ENCODE data around the gene ALDH3A1. TPM values are rescaled to one million over a fixed set of nuclear protein-coding genes. Genes with fewer than 3 reads are reported as not detected.
"Not testable (repeated sequence)": the region's sequence is repeated elsewhere in the genome, so short reads cannot be mapped to it uniquely, and the experiment has no call there.

ALDH3A1 gene
- total and polyA plus RNA-seq, 5 donors from 2014 or later: 0.14 TPM; not detected in 4

GRCh38 chr17:19766016-19766415 is 17.9 kb upstream of the ALDH3A1 start:
- Histone ChIP-seq H3K4me3 (ENCODE audit: low read depth, low read length) (no peak overlapping the region), H3K27ac (ENCODE audit: insufficient read depth, low read length, poor library complexity, severe bottlenecking) (no peak overlapping the region), H3K4me1 (ENCODE audit: control insufficient read depth, insufficient read depth, low read length, poor library complexity, severe bottlenecking) (peaks cover 37% of the 10 kb centered on the region), H3K9me3 (ENCODE audit: control insufficient read depth in 2 of 2, low read length in 2 of 2) (no peaks in the 10 kb centered on the region), H3K36me3 (ENCODE audit: control insufficient read depth, insufficient read depth, low read length) (no peaks in the 10 kb centered on the region), H3K27me3 (ENCODE audit: control insufficient read depth, insufficient read depth, low read length) (no peaks in the 10 kb centered on the region)
- no peaks in the 10 kb centered on the region for H3K36me3 Mint-ChIP-seq
- H3K9me3 Mint-ChIP-seq: no peaks in the 10 kb centered on the region
- no peak overlapping the region for H3K27ac Mint-ChIP-seq
- no peak for ATAC-seq (ENCODE audit: low read depth in 2 of 2)
- H3K4me3 Mint-ChIP-seq: no peak overlapping the region
- DNase-seq: no peak
- peaks cover 4% of the 10 kb centered on the region for H3K27me3 Mint-ChIP-seq
- peaks cover 9 to 41% (median 28%) of the 10 kb centered on the region in 4 donors for H3K4me1 Mint-ChIP-seq

GRCh38 chr17:19763991-19764390 is 15.9 kb upstream of the ALDH3A1 start:
- H3K36me3 Mint-ChIP-seq; H3K9me3 Mint-ChIP-seq; DNase-seq; H3K4me3 Mint-ChIP-seq; H3K27ac Mint-ChIP-seq; H3K4me3 ChIP-seq (ENCODE audit: low read depth, low read length); H3K27ac ChIP-seq (ENCODE audit: insufficient read depth, low read length, poor library complexity, severe bottlenecking); H3K27me3 ChIP-seq (ENCODE audit: control insufficient read depth, insufficient read depth, low read length); H3K9me3 ChIP-seq (ENCODE audit: control insufficient read depth in 2 of 2, low read length in 2 of 2); H3K36me3 ChIP-seq (ENCODE audit: control insufficient read depth, insufficient read depth, low read length); ATAC-seq (ENCODE audit: low read depth in 2 of 2): not testable (repeated sequence)
- peaks cover 23% of the 10 kb centered on the region for H3K4me1 ChIP-seq (ENCODE audit: control insufficient read depth, insufficient read depth, low read length, poor library complexity, severe bottlenecking)
- Mint-ChIP-seq H3K27me3 (peaks cover 12% of the 10 kb centered on the region), H3K4me1 (peaks cover 9 to 31% (median 19%) of the 10 kb centered on the region in 4 donors)

- Histone ChIP-seq H3K9me3 (ENCODE audit: control insufficient read depth in 2 of 2, low read length in 2 of 2) (no peaks in the 10 kb centered on the region), H3K27me3 (ENCODE audit: control insufficient read depth, insufficient read depth, low read length) (no peaks in the 10 kb centered on the region), H3K36me3 (ENCODE audit: control insufficient read depth, insufficient read depth, low read length) (no peaks in the 10 kb centered on the region), H3K4me1 (ENCODE audit: control insufficient read depth, insufficient read depth, low read length, poor library complexity, severe bottlenecking) (peaks cover 21% of the 10 kb centered on the region), H3K4me3 (ENCODE audit: low read depth, low read length) (no peak overlapping the region), H3K27ac (ENCODE audit: insufficient read depth, low read length, poor library complexity, severe bottlenecking) (no peak overlapping the region)
- ATAC-seq (ENCODE audit: low read depth in 2 of 2) (no peak), DNase-seq (no peak)
- H3K4me1 Mint-ChIP-seq: peaks cover 9 to 31% (median 19%) of the 10 kb centered on the region in 4 donors
- peaks cover 17% of the 10 kb centered on the region for H3K27me3 Mint-ChIP-seq
- no peak overlapping the region for H3K4me3 Mint-ChIP-seq
- H3K9me3 Mint-ChIP-seq: no peaks in the 10 kb centered on the region
- H3K36me3 Mint-ChIP-seq: no peaks in the 10 kb centered on the region
- peak overlapping the region in 1 of 3 donors; percentile 36 for H3K27ac Mint-ChIP-seq
These were observed 15.3 kb upstream of the ALDH3A1 start for GRCh38 chr17:19763416-19763815.

GRCh38 chr17:19762515-19762961 is 14.4 kb upstream of the ALDH3A1 start:
- Mint-ChIP-seq H3K9me3 (no peaks in the 10 kb centered on the region), H3K27ac (no peak overlapping the region), H3K4me1 (peaks cover 1 to 23% (median 10%) of the 10 kb centered on the region in 4 donors), H3K4me3 (no peak overlapping the region), H3K36me3 (no peaks in the 10 kb centered on the region), H3K27me3 (peaks cover 17% of the 10 kb centered on the region)
- ATAC-seq (ENCODE audit: low read depth in 2 of 2): peak; percentile 45 to 52
- Histone ChIP-seq H3K27ac (ENCODE audit: insufficient read depth, low read length, poor library complexity, severe bottlenecking) (no peak overlapping the region), H3K9me3 (ENCODE audit: control insufficient read depth in 2 of 2, low read length in 2 of 2) (no peaks in the 10 kb centered on the region), H3K27me3 (ENCODE audit: control insufficient read depth, insufficient read depth, low read length) (no peaks in the 10 kb centered on the region), H3K36me3 (ENCODE audit: control insufficient read depth, insufficient read depth, low read length) (no peaks in the 10 kb centered on the region), H3K4me1 (ENCODE audit: control insufficient read depth, insufficient read depth, low read length, poor library complexity, severe bottlenecking) (peaks cover 13% of the 10 kb centered on the region), H3K4me3 (ENCODE audit: low read depth, low read length) (no peak overlapping the region)
- peak; percentile 32 to 64 (median 34) for DNase-seq

GRCh38 chr17:19760746-19761145 is 12.6 kb upstream of the ALDH3A1 start:
- H3K4me3 Mint-ChIP-seq: no peak overlapping the region
- ATAC-seq (ENCODE audit: low read depth in 2 of 2) (no peak), DNase-seq (no peak)
- H3K36me3 ChIP-seq (ENCODE audit: control insufficient read depth, insufficient read depth, low read length): no peaks in the 10 kb centered on the region
- no peak overlapping the region for H3K4me3 ChIP-seq (ENCODE audit: low read depth, low read length)
- no peaks in the 10 kb centered on the region for H3K27me3 ChIP-seq (ENCODE audit: control insufficient read depth, insufficient read depth, low read length)
- no peaks in the 10 kb centered on the region for H3K9me3 Mint-ChIP-seq
- H3K4me1 ChIP-seq (ENCODE audit: control insufficient read depth, insufficient read depth, low read length, poor library complexity, severe bottlenecking): no peaks in the 10 kb centered on the region
- H3K27me3 Mint-ChIP-seq: peaks cover 27% of the 10 kb centered on the region
- peaks cover 0 to 16% (median 2%) of the 10 kb centered on the region in 4 donors for H3K4me1 Mint-ChIP-seq
- no peak overlapping the region for H3K27ac ChIP-seq (ENCODE audit: insufficient read depth, low read length, poor library complexity, severe bottlenecking)
- peak overlapping the region in 1 of 3 donors; percentile 73 for H3K27ac Mint-ChIP-seq
- H3K9me3 ChIP-seq (ENCODE audit: control insufficient read depth in 2 of 2, low read length in 2 of 2): no peaks in the 10 kb centered on the region
- no peaks in the 10 kb centered on the region for H3K36me3 Mint-ChIP-seq

DNA sequence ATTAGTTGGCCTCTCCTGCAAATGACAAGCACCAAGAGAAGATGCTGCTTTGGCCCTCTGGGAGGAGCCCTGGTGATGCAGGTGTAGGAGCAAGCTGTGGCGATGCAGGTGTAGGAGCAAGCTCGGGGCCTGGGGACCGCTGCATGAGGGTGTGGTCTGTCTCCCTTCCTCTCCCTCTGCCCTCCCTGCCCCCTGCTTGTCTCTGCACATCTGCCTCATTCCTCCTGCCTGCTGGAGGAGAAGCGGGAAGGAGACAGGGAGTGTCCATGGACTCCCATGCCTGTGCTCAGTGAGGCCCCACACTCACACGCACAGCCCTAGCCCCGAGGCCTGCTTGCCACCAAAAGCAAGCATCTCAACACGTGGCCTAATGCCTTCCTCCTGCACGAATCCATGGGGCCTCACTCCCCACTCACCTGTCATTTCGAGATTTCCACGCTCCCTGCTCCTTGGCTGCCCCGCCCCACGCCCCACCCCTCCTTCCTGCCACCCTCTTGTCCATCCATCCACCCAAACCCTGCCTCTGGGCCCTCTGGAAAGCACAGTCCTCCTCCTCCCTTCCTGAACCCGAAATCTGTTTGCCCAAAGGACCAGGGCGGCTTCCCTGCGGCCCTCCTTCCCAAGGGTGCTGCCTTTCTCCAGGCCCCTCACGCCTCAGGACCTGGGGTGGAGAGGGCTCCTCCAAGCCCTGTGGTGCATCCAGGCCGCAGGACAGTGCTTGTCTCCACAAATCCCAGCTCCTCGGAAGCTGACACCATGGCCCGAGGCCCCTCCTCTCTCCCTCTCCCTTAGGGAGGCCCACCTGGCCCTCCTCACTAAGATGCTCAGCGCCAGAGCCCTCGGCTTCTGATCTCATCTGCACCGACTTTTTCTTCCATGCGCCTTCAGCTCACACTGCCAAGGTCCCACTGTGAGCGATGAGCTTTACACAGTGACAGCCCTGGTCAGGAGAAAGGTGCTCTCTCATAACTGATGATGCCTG is 11.8 kb upstream of the ALDH3A1 start:
- no peak overlapping the region for H3K4me3 Mint-ChIP-seq
- DNase-seq: no peak

DNA sequence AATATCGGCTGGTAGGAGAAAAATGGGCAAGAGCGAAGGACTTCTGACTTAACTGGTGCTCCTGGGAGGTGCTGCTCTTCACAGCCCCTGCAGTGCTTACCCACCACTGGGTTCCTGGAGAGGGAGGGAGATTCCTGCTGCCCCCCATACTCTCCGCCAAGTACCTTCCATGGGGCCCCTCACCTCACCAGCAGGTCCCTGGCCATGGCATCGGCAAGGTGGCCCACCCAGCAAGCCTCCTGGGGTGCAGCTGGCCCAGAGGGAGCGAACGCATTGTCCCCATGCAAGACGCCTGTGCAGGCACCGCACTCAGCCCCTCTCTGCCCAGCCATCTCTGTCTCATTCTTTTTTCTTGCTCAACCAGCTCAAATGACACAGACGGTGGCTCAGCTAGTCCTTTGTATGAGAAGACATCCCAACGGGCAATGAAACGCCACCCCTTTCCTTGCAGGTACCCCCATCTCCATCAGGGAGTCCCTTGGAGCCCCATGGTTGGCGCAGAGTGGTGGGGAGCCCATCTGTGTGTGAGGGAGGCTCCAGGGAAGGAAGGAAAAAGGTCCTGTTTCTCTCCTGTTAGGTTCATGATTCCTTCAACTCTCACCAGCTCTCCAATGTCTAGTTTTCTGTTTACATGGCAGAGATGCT is 9.6 kb upstream of the ALDH3A1 start:
- Histone ChIP-seq H3K4me1 (ENCODE audit: control insufficient read depth, insufficient read depth, low read length, poor library complexity, severe bottlenecking) (no peaks in the 10 kb centered on the region), H3K27me3 (ENCODE audit: control insufficient read depth, insufficient read depth, low read length) (peaks cover 4% of the 10 kb centered on the region), H3K4me3 (ENCODE audit: low read depth, low read length) (no peak overlapping the region), H3K36me3 (ENCODE audit: control insufficient read depth, insufficient read depth, low read length) (no peaks in the 10 kb centered on the region), H3K27ac (ENCODE audit: insufficient read depth, low read length, poor library complexity, severe bottlenecking) (no peak overlapping the region), H3K9me3 (ENCODE audit: control insufficient read depth in 2 of 2, low read length in 2 of 2) (no peaks in the 10 kb centered on the region)
- Mint-ChIP-seq H3K4me1 (peaks cover 0 to 12% (median 2%) of the 10 kb centered on the region in 4 donors), H3K27ac (no peak overlapping the region), H3K4me3 (no peak overlapping the region), H3K9me3 (no peaks in the 10 kb centered on the region), H3K36me3 (no peaks in the 10 kb centered on the region), H3K27me3 (peaks cover 38% of the 10 kb centered on the region)
- ATAC-seq (ENCODE audit: low read depth in 2 of 2) (no peak), DNase-seq (no peak)

More for the DNA sequence above, 11.8 kb upstream of the ALDH3A1 start:
- no peak overlapping the region for H3K27ac Mint-ChIP-seq
- H3K36me3 Mint-ChIP-seq: no peaks in the 10 kb centered on the region
- no peak overlapping the region for H3K4me3 ChIP-seq (ENCODE audit: low read depth, low read length)
- H3K27ac ChIP-seq (ENCODE audit: insufficient read depth, low read length, poor library complexity, severe bottlenecking): no peak overlapping the region
- H3K4me1 Mint-ChIP-seq: peaks cover 0 to 16% (median 2%) of the 10 kb centered on the region in 4 donors
- no peaks in the 10 kb centered on the region for H3K4me1 ChIP-seq (ENCODE audit: control insufficient read depth, insufficient read depth, low read length, poor library complexity, severe bottlenecking)
- no peaks in the 10 kb centered on the region for H3K36me3 ChIP-seq (ENCODE audit: control insufficient read depth, insufficient read depth, low read length)
- no peaks in the 10 kb centered on the region for H3K9me3 ChIP-seq (ENCODE audit: control insufficient read depth in 2 of 2, low read length in 2 of 2)
- no peaks in the 10 kb centered on the region for H3K9me3 Mint-ChIP-seq
- no peak for ATAC-seq (ENCODE audit: low read depth in 2 of 2)
- H3K27me3 ChIP-seq (ENCODE audit: control insufficient read depth, insufficient read depth, low read length): no peaks in the 10 kb centered on the region
- peaks cover 28% of the 10 kb centered on the region for H3K27me3 Mint-ChIP-seq

Data from CD4-positive, CD25-positive, alpha-beta regulatory T cell (primary cell).